ENCODE data around the gene COL6A1. TPM values are rescaled to one million over a fixed set of nuclear protein-coding genes. Genes with fewer than 3 reads are reported as not detected.

The COL6A1 gene
- total RNA-seq, 1 experiment from 2014 or later: 87.5 TPM

DNA sequence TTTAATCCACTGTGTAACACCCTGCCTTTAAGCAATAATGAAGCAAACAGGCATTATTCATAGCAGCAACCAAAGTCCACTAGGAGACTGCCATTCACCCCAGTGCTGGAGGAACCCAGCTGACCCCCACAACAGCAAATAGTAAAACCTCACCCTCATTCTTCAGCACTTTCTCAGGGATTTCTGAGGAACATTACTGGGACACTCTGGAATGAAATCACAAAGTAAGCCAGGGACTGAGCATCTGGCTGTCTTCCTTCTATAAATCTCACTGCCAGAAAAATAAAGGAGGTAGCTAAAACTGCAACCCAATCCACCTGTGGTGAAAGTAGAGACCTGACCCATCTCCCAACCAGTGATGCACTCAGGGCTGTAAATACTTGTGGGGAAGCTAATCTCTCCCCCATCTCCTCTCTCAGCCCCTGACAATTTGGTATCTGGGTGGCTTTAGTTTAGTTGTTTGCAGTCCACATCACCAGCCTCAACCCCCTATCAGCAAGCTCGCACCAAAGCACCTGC lies 47.1 kb downstream of the COL6A1 start:
- H3K36me3 ChIP-seq (ENCODE audit: control insufficient read depth in 1 of 2, insufficient read depth in 2 of 2, low read length in 2 of 2): no peaks in the 10 kb centered on the region
- no peak overlapping the region for H3K4me2 ChIP-seq (ENCODE audit: low read length)
- H3K27me3 ChIP-seq (ENCODE audit: insufficient read depth, low read length): no peaks in the 10 kb centered on the region
- H3K4me3 ChIP-seq (replicated peaks in 1 of 2; ENCODE audit: low read depth in 1 of 2, low read length in 2 of 2): no peak overlapping the region
- intact Hi-C loops (cut with micrococcal nuclease): no loop called here
- TF ChIP-seq YY1 (IDR thresholded peaks at IDR 0.05; ENCODE audit: extremely low read depth, insufficient replicate concordance, low read depth, low read length): no peak
- TF ChIP-seq CBX3 (IDR thresholded peaks at IDR 0.05; ENCODE audit: low read depth): no peak
- no peak for TF ChIP-seq CEBPB (IDR thresholded peaks at IDR 0.05; ENCODE audit: low read depth)
- TF ChIP-seq ZFX (IDR thresholded peaks at IDR 0.05): no peak
- TF ChIP-seq JUND (IDR thresholded peaks at IDR 0.05): no peak
- H3K9me2 ChIP-seq (ENCODE audit: insufficient read depth): no peaks in the 10 kb centered on the region
- ChIA-PET RAD21 (ENCODE audit: low non-redundant PET in 1 of 2, low total read pairs in 2 of 2, uncharacterized antibody in 2 of 2, unreplicated experiment in 2 of 2) (no interaction called here), CTCF (no interaction called here), POLR2A (no interaction called here)
- no peak overlapping the region for H3K27ac ChIP-seq (ENCODE audit: low read depth, low read length)
- DNase-seq (ENCODE audit: low read depth, low spot score) (no peak), ATAC-seq (no peak)
- H3K9me3 ChIP-seq (ENCODE audit: control insufficient read depth in 1 of 2, insufficient read depth in 1 of 2, low read depth in 1 of 2, low read length in 2 of 2): peaks cover 0 to 13% of the 10 kb centered on the region in 2 experiments; a peak in 2 of 4 replicates
- H3K9ac ChIP-seq (ENCODE audit: low read length): no peak overlapping the region
- H2AFZ ChIP-seq (ENCODE audit: low read depth, low read length, poor library complexity, severe bottlenecking): no peak overlapping the region
- BruUV-seq (replicated peaks): no TSS peak
- H3K79me2 ChIP-seq (ENCODE audit: insufficient read depth, low read length): no peaks in the 10 kb centered on the region
- no peaks in the 10 kb centered on the region for H4K20me1 ChIP-seq (ENCODE audit: insufficient read depth)
- H3K4me1 ChIP-seq (ENCODE audit: control insufficient read depth in 1 of 2, insufficient read depth in 2 of 2, low read length in 2 of 2): no peaks in the 10 kb centered on the region

GRCh38 chr21:46029186-46029924 lies 47.8 kb downstream of the COL6A1 start:
- peaks cover 0 to 13% of the 10 kb centered on the region in 2 experiments; a peak in 2 of 4 replicates for H3K9me3 ChIP-seq (ENCODE audit: control insufficient read depth in 1 of 2, insufficient read depth in 1 of 2, low read depth in 1 of 2, low read length in 2 of 2)
- intact Hi-C loops (cut with micrococcal nuclease): no loop called here
- TF ChIP-seq, protein P1, sequence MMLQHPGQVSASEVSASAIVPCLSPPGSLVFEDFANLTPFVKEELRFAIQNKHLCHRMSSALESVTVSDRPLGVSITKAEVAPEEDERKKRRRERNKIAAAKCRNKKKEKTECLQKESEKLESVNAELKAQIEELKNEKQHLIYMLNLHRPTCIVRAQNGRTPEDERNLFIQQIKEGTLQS (IDR thresholded peaks at IDR 0.05): no peak
- TF ChIP-seq ELF1 (IDR thresholded peaks at IDR 0.05; ENCODE audit: borderline replicate concordance, low read depth): no peak
- no peak for TF ChIP-seq CBX3 (IDR thresholded peaks at IDR 0.05; ENCODE audit: low read depth)
- TF ChIP-seq, protein P2, sequence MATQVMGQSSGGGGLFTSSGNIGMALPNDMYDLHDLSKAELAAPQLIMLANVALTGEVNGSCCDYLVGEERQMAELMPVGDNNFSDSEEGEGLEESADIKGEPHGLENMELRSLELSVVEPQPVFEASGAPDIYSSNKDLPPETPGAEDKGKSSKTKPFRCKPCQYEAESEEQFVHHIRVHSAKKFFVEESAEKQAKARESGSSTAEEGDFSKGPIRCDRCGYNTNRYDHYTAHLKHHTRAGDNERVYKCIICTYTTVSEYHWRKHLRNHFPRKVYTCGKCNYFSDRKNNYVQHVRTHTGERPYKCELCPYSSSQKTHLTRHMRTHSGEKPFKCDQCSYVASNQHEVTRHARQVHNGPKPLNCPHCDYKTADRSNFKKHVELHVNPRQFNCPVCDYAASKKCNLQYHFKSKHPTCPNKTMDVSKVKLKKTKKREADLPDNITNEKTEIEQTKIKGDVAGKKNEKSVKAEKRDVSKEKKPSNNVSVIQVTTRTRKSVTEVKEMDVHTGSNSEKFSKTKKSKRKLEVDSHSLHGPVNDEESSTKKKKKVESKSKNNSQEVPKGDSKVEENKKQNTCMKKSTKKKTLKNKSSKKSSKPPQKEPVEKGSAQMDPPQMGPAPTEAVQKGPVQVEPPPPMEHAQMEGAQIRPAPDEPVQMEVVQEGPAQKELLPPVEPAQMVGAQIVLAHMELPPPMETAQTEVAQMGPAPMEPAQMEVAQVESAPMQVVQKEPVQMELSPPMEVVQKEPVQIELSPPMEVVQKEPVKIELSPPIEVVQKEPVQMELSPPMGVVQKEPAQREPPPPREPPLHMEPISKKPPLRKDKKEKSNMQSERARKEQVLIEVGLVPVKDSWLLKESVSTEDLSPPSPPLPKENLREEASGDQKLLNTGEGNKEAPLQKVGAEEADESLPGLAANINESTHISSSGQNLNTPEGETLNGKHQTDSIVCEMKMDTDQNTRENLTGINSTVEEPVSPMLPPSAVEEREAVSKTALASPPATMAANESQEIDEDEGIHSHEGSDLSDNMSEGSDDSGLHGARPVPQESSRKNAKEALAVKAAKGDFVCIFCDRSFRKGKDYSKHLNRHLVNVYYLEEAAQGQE (IDR thresholded peaks at IDR 0.05; ENCODE audit: low read depth): no peak
- TF ChIP-seq SIN3A (IDR thresholded peaks at IDR 0.05; ENCODE audit: low read depth): no peak
- TF ChIP-seq RAD21 (IDR thresholded peaks at IDR 0.05; ENCODE audit: low read depth): no peak
- TF ChIP-seq JUND (IDR thresholded peaks at IDR 0.05): no peak
- TF ChIP-seq CTCF (IDR thresholded peaks at IDR 0.05 in 2 of 3, conservative IDR thresholded peaks at IDR 0.05 in 1 of 3; ENCODE audit: borderline replicate concordance in 1 of 3, insufficient read depth in 1 of 3, low read depth in 2 of 3, low read length in 2 of 3): no peak
- no peak for TF ChIP-seq POLR2A (IDR thresholded peaks at IDR 0.05; ENCODE audit: borderline replicate concordance, extremely low read depth, insufficient read depth, insufficient read length)
- BruUV-seq (replicated peaks): no TSS peak
- no peak for DNase-seq (ENCODE audit: low read depth, low spot score)
- no peaks in the 10 kb centered on the region for H3K4me1 ChIP-seq (ENCODE audit: control insufficient read depth in 1 of 2, insufficient read depth in 2 of 2, low read length in 2 of 2)
- H3K79me2 ChIP-seq (ENCODE audit: insufficient read depth, low read length): no peaks in the 10 kb centered on the region
- no peaks in the 10 kb centered on the region for H3K27me3 ChIP-seq (ENCODE audit: insufficient read depth, low read length)
- ChIA-PET RAD21 (ENCODE audit: low non-redundant PET in 1 of 2, low total read pairs in 2 of 2, uncharacterized antibody in 2 of 2, unreplicated experiment in 2 of 2) (no interaction called here), CTCF (no interaction called here), POLR2A (interaction anchor here (0.6 to 1.0 kb wide), 2 partner anchors 206 to 487 kb away, joined by 3 to 4 read pairs; no protein-coding TSS in a partner anchor)
- no peak for ATAC-seq
- no peaks in the 10 kb centered on the region for H4K20me1 ChIP-seq (ENCODE audit: insufficient read depth)
- no peak overlapping the region for H3K4me2 ChIP-seq (ENCODE audit: low read length)
- H3K9ac ChIP-seq (ENCODE audit: low read length): no peak overlapping the region
- no peaks in the 10 kb centered on the region for H3K9me2 ChIP-seq (ENCODE audit: insufficient read depth)
- H3K36me3 ChIP-seq (ENCODE audit: control insufficient read depth in 1 of 2, insufficient read depth in 2 of 2, low read length in 2 of 2): no peaks in the 10 kb centered on the region
- no peak overlapping the region for H3K4me3 ChIP-seq (replicated peaks in 1 of 2; ENCODE audit: low read depth in 1 of 2, low read length in 2 of 2)
- no peak overlapping the region for H2AFZ ChIP-seq (ENCODE audit: low read depth, low read length, poor library complexity, severe bottlenecking)
- H3K27ac ChIP-seq (ENCODE audit: low read depth, low read length): no peak overlapping the region
